K562 (cell line): Measurements from ENCODE around the gene SHB. TPM values are rescaled to one million over a fixed set of nuclear protein-coding genes. Genes with fewer than 3 reads are reported as not detected.

Experiments
- CBX8 ChIP-seq: fragments of 200-600 bp; sonication (generic); IDR thresholded peaks from 2 replicates; pipeline ENCODE4 v1.6.1; 2012; ENCODE audit warnings: borderline replicate concordance, mixed run types, low read depth, mild to moderate bottlenecking, moderate library complexity, mixed read lengths, low read length, control low read depth, inconsistent platforms; ENCODE audit not compliant: poor library complexity, severe bottlenecking; ENCODE audit errors: extremely low read depth
- HDAC3 ChIP-seq: fragments of 450-650 bp; IDR thresholded peaks from 2 replicates; pipeline ENCODE4 v1.6.1; 2018; ENCODE audit warnings: borderline replicate concordance, mild to moderate bottlenecking, moderate library complexity; ENCODE audit not compliant: partially characterized antibody
- JUNB ChIP-seq: fragments of 450-650 bp; formaldehyde crosslinking; conservative IDR thresholded peaks from 2 replicates; pipeline ENCODE4 v1.4.0; 2020; ENCODE audit warnings: mild to moderate bottlenecking
- KAT7 ChIP-seq: sonication (generic); formaldehyde crosslinking; IDR thresholded peaks from 2 replicates; pipeline ENCODE4 v1.8.0; 2022; ENCODE audit warnings: missing genetic modification reagents, mild to moderate bottlenecking, borderline replicate concordance
- KDM1A ChIP-seq, 2 experiments: fragments of 450-650 bp; IDR thresholded peaks; 2 replicates each; pipeline ENCODE4 v1.6.1; 2016; ENCODE audit warnings: mild to moderate bottlenecking in 2 of 2
- PHF21A ChIP-seq: fragments of 450-650 bp; IDR thresholded peaks from 2 replicates; pipeline ENCODE4 v1.6.1; 2017; ENCODE audit warnings: low read depth, borderline replicate concordance
- PPARD ChIP-seq: fragments of 250-450 bp; sonication (Bioruptor Pico); IDR thresholded peaks from 2 replicates; pipeline ENCODE4 v1.8.0; 2022; ENCODE audit warnings: inconsistent platforms, mild to moderate bottlenecking, moderate library complexity
- RBM34 ChIP-seq: fragments of 200-400 bp; formaldehyde crosslinking; IDR thresholded peaks from 2 replicates; pipeline ENCODE4 v1.6.1; 2018; ENCODE audit warnings: low read length, borderline replicate concordance; ENCODE audit not compliant: insufficient read depth
- SMAD2 ChIP-seq: fragments of 150-350 bp; IDR thresholded peaks from 2 replicates; pipeline ENCODE4 v1.6.1; 2014; ENCODE audit warnings: low read depth, mild to moderate bottlenecking, low read length
- SMARCA5 ChIP-seq: fragments of 450-650 bp; IDR thresholded peaks from 2 replicates; pipeline ENCODE4 v1.6.1; 2016
- XRCC3 ChIP-seq: fragments of 450-650 bp; IDR thresholded peaks from 2 replicates; pipeline ENCODE4 v1.6.1; 2017; ENCODE audit warnings: mild to moderate bottlenecking, moderate library complexity
- ZNF239 ChIP-seq: fragments of 250-450 bp; sonication (Bioruptor Pico); IDR thresholded peaks from 2 replicates; pipeline ENCODE4 v1.4.0; 2020; ENCODE audit warnings: mild to moderate bottlenecking
- ZNF274 ChIP-seq: IDR thresholded peaks from 2 replicates; pipeline ENCODE4 v1.6.1; 2011; ENCODE audit warnings: low read depth, mild to moderate bottlenecking, low read length, moderate library complexity, borderline replicate concordance
- ZNF354B ChIP-seq: fragments of 250-450 bp; sonication (Bioruptor Pico); IDR thresholded peaks from 2 replicates; pipeline ENCODE4 v1.4.0; 2020
- polyA plus RNA-seq, 8 experiments: library from polyadenylated mRNA; depleted of rRNA in 4 of 8; stranded (reverse) in 5 of 8; unstranded in 3 of 8; fragments of >200 nt; fragmentation: Nextera tagmentation in 2 of 8; fragmentation: Illumina TruSeq in 1 of 8; extraction: Ambion mirVana in 2 of 8; extraction: Trizol in 1 of 8; gene quantifications; 2 replicates each; pipeline versions ENCODE4 v1.2.1 to v1.2.3, GENCODE V29; 2011 to 2014; ENCODE audit warnings: inconsistent platforms in 1 of 8, missing spikeins in 1 of 8
- total RNA-seq, 7 experiments: library from RNA; depleted of rRNA in 6 of 7; stranded (reverse); fragments of >200 nt in 6 of 7; fragmentation: Illumina TruSeq in 2 of 7; extraction: Trizol in 2 of 7; gene quantifications; 2 replicates each; pipeline versions ENCODE4 v1.2.1 to v1.2.3, GENCODE V29; 2011 to 2021; ENCODE audit warnings: low replicate concordance in 1 of 7
- TF ChIP-seq, protein P1 (sequence below), 2 experiments: fragments of 450-650 bp; IDR thresholded peaks; 2 replicates each; pipeline ENCODE4 v1.6.1; 2018; ENCODE audit warnings: mild to moderate bottlenecking in 2 of 2, low read depth in 1 of 2; ENCODE audit not compliant: partially characterized antibody in 2 of 2
- TF ChIP-seq, protein P2 (sequence below): sonication (generic); formaldehyde crosslinking; IDR thresholded peaks from 2 replicates; pipeline ENCODE4 v1.8.0; 2023; ENCODE audit warnings: mild to moderate bottlenecking, missing genetic modification reagents
- TF ChIP-seq, protein P3 (sequence below): sonication (generic); formaldehyde crosslinking; IDR thresholded peaks from 2 replicates; pipeline ENCODE4 v1.8.1; 2023; ENCODE audit warnings: missing genetic modification reagents, mild to moderate bottlenecking, borderline replicate concordance

Gene SHB
- total and polyA plus RNA-seq, 9 of the 15 experiments (the other 6 are each of a cell fraction or from before 2014, with no cell fraction given), result 0.78 to 16.0 (median 5.3) TPM

DNA sequence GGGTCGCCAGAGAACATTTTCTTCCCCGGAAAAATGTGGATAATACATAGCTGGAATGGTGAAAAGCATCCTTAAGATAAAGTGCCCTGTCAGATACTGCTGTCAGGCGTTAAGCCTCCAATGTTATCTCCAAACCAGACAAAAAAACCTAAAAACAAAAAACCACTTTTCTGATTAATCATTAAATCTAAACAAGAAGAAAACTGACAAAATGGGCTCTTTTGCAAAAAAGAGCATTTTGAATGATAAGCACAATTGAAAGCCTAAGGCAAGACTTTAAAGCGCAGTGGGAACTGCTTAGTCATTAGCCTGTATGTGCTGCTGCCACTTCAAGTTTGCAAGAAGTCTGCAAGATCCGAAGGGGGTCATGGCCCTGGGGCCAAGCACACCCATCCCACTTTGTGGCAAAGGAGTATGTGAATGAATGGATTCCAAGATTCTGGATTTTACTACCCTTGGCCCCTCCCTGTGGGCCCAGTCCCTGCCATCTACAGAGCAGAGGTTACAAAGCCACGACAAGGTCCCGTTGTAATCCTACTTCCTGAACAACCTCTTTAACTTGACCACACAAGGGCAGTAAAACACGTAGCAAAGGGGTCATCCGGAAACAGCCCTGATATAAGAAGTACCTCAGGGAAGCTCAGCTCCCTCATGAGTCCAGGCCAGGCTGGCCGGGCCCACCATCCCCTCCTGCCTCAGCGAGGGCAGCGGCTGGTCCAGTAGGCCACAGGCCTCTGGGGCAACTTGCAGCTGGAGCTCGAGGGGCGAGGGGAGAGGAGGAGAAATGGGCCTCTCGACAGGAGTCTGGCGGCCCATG, 29.7 kb downstream of the SHB start (continued):
- TF ChIP-seq, protein P1, sequence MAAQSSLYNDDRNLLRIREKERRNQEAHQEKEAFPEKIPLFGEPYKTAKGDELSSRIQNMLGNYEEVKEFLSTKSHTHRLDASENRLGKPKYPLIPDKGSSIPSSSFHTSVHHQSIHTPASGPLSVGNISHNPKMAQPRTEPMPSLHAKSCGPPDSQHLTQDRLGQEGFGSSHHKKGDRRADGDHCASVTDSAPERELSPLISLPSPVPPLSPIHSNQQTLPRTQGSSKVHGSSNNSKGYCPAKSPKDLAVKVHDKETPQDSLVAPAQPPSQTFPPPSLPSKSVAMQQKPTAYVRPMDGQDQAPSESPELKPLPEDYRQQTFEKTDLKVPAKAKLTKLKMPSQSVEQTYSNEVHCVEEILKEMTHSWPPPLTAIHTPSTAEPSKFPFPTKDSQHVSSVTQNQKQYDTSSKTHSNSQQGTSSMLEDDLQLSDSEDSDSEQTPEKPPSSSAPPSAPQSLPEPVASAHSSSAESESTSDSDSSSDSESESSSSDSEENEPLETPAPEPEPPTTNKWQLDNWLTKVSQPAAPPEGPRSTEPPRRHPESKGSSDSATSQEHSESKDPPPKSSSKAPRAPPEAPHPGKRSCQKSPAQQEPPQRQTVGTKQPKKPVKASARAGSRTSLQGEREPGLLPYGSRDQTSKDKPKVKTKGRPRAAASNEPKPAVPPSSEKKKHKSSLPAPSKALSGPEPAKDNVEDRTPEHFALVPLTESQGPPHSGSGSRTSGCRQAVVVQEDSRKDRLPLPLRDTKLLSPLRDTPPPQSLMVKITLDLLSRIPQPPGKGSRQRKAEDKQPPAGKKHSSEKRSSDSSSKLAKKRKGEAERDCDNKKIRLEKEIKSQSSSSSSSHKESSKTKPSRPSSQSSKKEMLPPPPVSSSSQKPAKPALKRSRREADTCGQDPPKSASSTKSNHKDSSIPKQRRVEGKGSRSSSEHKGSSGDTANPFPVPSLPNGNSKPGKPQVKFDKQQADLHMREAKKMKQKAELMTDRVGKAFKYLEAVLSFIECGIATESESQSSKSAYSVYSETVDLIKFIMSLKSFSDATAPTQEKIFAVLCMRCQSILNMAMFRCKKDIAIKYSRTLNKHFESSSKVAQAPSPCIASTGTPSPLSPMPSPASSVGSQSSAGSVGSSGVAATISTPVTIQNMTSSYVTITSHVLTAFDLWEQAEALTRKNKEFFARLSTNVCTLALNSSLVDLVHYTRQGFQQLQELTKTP (IDR thresholded peaks at IDR 0.05; ENCODE audit: low read depth in 1 of 2, partially characterized antibody in 2 of 2), result peak in 1 of 2 experiments; percentile 14
- TF ChIP-seq PPARD (CRISPR knock-in tag) (no peak), ZNF239 (CRISPR knock-in tag) (peak; percentile 39; the same call in 1 of the 2 replicates), HDAC3 (no peak), CBX8 (no peak), RBM34 (no peak), ZNF354B (CRISPR knock-in tag) (no peak), SMAD2 (no peak), KDM1A (IDR thresholded peaks at IDR 0.05) (no peak), SMARCA5 (no peak), XRCC3 (no peak), KAT7 (no peak; the same call in 1 of the 2 replicates), ZNF274 (no peak), PHF21A (no peak), JUNB (CRISPR knock-in tag) (no peak)
- TF ChIP-seq, protein P2, sequence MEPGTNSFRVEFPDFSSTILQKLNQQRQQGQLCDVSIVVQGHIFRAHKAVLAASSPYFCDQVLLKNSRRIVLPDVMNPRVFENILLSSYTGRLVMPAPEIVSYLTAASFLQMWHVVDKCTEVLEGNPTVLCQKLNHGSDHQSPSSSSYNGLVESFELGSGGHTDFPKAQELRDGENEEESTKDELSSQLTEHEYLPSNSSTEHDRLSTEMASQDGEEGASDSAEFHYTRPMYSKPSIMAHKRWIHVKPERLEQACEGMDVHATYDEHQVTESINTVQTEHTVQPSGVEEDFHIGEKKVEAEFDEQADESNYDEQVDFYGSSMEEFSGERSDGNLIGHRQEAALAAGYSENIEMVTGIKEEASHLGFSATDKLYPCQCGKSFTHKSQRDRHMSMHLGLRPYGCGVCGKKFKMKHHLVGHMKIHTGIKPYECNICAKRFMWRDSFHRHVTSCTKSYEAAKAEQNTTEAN (CRISPR knock-in tag), result no peak
- TF ChIP-seq, protein P3, sequence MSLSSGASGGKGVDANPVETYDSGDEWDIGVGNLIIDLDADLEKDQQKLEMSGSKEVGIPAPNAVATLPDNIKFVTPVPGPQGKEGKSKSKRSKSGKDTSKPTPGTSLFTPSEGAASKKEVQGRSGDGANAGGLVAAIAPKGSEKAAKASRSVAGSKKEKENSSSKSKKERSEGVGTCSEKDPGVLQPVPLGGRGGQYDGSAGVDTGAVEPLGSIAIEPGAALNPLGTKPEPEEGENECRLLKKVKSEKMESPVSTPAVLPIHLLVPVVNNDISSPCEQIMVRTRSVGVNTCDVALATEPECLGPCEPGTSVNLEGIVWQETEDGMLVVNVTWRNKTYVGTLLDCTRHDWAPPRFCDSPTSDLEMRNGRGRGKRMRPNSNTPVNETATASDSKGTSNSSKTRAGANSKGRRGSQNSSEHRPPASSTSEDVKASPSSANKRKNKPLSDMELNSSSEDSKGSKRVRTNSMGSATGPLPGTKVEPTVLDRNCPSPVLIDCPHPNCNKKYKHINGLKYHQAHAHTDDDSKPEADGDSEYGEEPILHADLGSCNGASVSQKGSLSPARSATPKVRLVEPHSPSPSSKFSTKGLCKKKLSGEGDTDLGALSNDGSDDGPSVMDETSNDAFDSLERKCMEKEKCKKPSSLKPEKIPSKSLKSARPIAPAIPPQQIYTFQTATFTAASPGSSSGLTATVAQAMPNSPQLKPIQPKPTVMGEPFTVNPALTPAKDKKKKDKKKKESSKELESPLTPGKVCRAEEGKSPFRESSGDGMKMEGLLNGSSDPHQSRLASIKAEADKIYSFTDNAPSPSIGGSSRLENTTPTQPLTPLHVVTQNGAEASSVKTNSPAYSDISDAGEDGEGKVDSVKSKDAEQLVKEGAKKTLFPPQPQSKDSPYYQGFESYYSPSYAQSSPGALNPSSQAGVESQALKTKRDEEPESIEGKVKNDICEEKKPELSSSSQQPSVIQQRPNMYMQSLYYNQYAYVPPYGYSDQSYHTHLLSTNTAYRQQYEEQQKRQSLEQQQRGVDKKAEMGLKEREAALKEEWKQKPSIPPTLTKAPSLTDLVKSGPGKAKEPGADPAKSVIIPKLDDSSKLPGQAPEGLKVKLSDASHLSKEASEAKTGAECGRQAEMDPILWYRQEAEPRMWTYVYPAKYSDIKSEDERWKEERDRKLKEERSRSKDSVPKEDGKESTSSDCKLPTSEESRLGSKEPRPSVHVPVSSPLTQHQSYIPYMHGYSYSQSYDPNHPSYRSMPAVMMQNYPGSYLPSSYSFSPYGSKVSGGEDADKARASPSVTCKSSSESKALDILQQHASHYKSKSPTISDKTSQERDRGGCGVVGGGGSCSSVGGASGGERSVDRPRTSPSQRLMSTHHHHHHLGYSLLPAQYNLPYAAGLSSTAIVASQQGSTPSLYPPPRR (CRISPR knock-in tag), result no peak
